Measurements from ENCODE around the gene SPACA7.

SPACA7 gene, protein sequence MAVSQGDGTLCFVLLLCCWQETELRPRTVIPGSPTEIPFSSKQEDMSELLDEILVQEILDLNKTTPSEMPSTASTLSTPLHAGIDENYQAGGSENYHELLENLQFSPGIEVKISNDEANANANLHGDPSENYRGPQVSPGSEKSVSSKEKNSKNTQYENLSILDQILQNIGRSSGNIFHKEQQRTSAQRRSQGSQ

GRCh38 chr13:112376050-112376681 lies at the start of gene SPACA7:
TSS of gene SPACA7 (plus strand) at chr13:112376355. CDS start at chr13:112376386, 31 bp downstream.
- TF ChIP-seq CTCF (IDR thresholded peaks at IDR 0.05; ENCODE audit: control insufficient read depth, insufficient read depth, low read depth, low read length, missing control alignments): no peak
- DNase-seq (ENCODE audit: low read depth): no peak
- no peak within 1 kb of the TSS for H3K4me3 ChIP-seq (ENCODE audit: control insufficient read depth, low read depth, low read length)

GRCh38 chr13:112326821-112327370 lies 49.3 kb upstream of the SPACA7 start:
- no peak overlapping the region for H3K4me3 ChIP-seq (ENCODE audit: control insufficient read depth, low read depth, low read length)
- no peak for TF ChIP-seq CTCF (IDR thresholded peaks at IDR 0.05; ENCODE audit: control insufficient read depth, insufficient read depth, low read depth, low read length, missing control alignments)
- no peak for DNase-seq (ENCODE audit: low read depth)

GRCh38 chr13:112328936-112329335 lies 47.2 kb upstream of the SPACA7 start:
- H3K4me3 ChIP-seq (ENCODE audit: control insufficient read depth, low read depth, low read length): no peak overlapping the region
- no peak for DNase-seq (ENCODE audit: low read depth)
- TF ChIP-seq CTCF (IDR thresholded peaks at IDR 0.05; ENCODE audit: control insufficient read depth, insufficient read depth, low read depth, low read length, missing control alignments): no peak

- no peak for DNase-seq (ENCODE audit: low read depth)
- TF ChIP-seq CTCF (IDR thresholded peaks at IDR 0.05; ENCODE audit: control insufficient read depth, insufficient read depth, low read depth, low read length, missing control alignments): no peak
These were observed 46.8 kb upstream of the SPACA7 start for GRCh38 chr13:112329376-112329775.

DNA sequence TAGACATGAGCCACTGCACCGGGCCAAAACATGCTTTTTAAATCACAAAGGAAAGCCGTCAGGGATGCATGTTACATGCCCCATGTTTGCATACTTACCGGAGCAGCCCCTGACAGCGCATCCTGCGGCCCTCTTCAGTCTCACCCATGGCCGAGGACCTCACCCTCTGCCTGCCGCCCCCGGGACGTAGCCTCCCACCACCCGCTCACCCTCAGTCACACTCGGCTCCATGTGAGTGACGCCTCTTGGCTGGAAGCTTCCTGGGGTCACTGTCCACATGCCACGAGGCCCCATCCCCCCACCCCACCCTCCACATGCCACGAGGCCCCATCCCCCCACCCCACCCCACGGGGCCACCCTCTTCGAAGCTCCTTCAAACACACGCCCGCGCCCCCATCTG lies 46.1 kb upstream of the SPACA7 start:
- DNase-seq (ENCODE audit: low read depth): no peak
- H3K4me3 ChIP-seq (ENCODE audit: control insufficient read depth, low read depth, low read length): no peak overlapping the region
- TF ChIP-seq CTCF (IDR thresholded peaks at IDR 0.05; ENCODE audit: control insufficient read depth, insufficient read depth, low read depth, low read length, missing control alignments): no peak

More at GRCh38 chr13:112329376-112329775, 46.8 kb upstream of the SPACA7 start:
- H3K4me3 ChIP-seq (ENCODE audit: control insufficient read depth, low read depth, low read length): no peak overlapping the region

DNA sequence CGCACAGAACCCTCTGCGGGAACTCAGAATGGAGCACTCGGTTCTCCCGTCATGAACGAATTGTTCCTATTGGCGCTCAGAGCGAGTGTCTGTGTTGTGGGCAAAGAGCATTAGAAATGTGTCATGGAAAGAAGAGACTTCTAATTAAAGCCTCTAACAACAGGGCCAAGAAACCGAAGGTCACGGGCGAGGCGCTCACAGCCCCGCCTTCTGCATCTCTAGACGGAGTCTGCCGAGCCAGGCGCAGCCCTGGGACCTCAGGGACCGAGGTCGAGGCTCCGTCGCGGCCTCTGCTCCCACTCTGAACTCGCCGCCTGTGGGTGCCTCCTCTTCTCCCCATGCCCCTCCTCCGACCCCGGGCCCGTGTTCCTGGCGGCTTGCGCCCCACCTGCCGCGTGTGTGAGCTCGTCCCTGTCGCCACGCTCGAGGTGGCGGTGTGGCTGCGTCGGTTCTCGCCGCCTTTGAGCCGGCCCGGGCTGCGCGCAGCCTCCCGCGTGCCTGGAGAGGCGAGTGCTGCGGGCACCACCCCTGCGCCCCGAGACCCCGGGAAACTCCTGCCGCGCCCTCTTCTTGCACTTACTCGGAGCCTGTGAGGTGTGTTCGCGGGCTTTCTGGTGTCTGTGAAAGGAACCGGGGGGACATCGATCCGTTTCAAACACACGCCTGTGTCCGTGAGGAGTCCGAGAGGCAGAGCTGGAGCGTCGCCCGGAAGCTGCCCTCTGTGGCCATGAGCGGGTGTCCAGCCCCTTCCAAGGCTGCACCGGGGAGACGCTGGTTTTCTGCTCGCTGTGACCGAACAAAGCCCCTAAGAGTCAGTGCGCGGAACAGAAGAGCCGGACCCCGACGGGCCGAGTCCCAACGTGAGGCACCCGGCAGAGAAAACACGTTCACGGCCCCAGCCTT lies 45.4 kb upstream of the SPACA7 start:
- no peak for TF ChIP-seq CTCF (IDR thresholded peaks at IDR 0.05; ENCODE audit: control insufficient read depth, insufficient read depth, low read depth, low read length, missing control alignments)
- no peak overlapping the region for H3K4me3 ChIP-seq (ENCODE audit: control insufficient read depth, low read depth, low read length)
- no peak for DNase-seq (ENCODE audit: low read depth)
